MM.1S (cell line): Measurements from ENCODE around the gene MT1F.

Experiments
- DNase-seq: peaks from one replicate; pipeline ENCODE4 v3.0.0-alpha.2; 2015
- H2AFZ ChIP-seq: fragments of 300-600 bp; sonication (generic); 2 replicates; pipeline ENCODE4 v1.6.0; 2016; ENCODE audit warnings: antibody characterized with exemption, low read length
- H3F3A ChIP-seq: fragments of 300-600 bp; sonication (generic); 2 replicates; pipeline ENCODE4 v1.6.1; 2016; ENCODE audit warnings: mild to moderate bottlenecking, antibody characterized with exemption, low read length, moderate library complexity, mixed read lengths; ENCODE audit not compliant: insufficient read depth
- H3K27ac ChIP-seq: fragments of 300-600 bp; sonication (generic); 2 replicates; pipeline ENCODE4 v1.5.1; 2016; ENCODE audit warnings: mild to moderate bottlenecking, low read length
- H3K27me3 ChIP-seq: fragments of 300-600 bp; sonication (generic); replicated peaks from 2 replicates; pipeline ENCODE4 v1.6.0; 2016; ENCODE audit warnings: low read length; ENCODE audit not compliant: insufficient read depth
- H3K36me3 ChIP-seq: fragments of 300-600 bp; sonication (generic); replicated peaks from 2 replicates; pipeline ENCODE4 v1.6.1; 2016; ENCODE audit warnings: mild to moderate bottlenecking, low read length, mixed read lengths; ENCODE audit not compliant: insufficient read depth
- H3K4me1 ChIP-seq: fragments of 300-600 bp; sonication (generic); 2 replicates; pipeline ENCODE4 v1.6.1; 2016; ENCODE audit warnings: low read length, mixed read lengths
- H3K4me2 ChIP-seq: fragments of 300-600 bp; sonication (generic); 2 replicates; pipeline ENCODE4 v1.6.0; 2016; ENCODE audit warnings: low read depth, low read length
- H3K4me3 ChIP-seq: fragments of 300-600 bp; sonication (generic); 2 replicates; pipeline ENCODE4 v1.5.1; 2016; ENCODE audit warnings: low read length, mixed read lengths
- H3K79me2 ChIP-seq: fragments of 300-600 bp; sonication (generic); 2 replicates; pipeline ENCODE4 v1.6.1; 2016; ENCODE audit warnings: mixed run types, low read length, mixed read lengths
- H3K9ac ChIP-seq: fragments of 300-600 bp; sonication (generic); 2 replicates; pipeline ENCODE4 v1.6.1; 2016; ENCODE audit warnings: low read length, mixed read lengths
- H3K9me2 ChIP-seq: fragments of 300-600 bp; sonication (generic); replicated peaks from 2 replicates; pipeline ENCODE4 v1.6.1; 2016; ENCODE audit warnings: mild to moderate bottlenecking, low read length, mixed read lengths; ENCODE audit not compliant: insufficient read depth
- H3K9me3 ChIP-seq: fragments of 300-600 bp; sonication (generic); replicated peaks from 2 replicates; pipeline ENCODE4 v1.6.1; 2016; ENCODE audit warnings: mild to moderate bottlenecking, low read length, mixed read lengths; ENCODE audit not compliant: insufficient read depth
- H4K20me1 ChIP-seq: fragments of 300-600 bp; sonication (generic); 2 replicates; pipeline ENCODE4 v1.6.1; 2016; ENCODE audit warnings: mild to moderate bottlenecking, low read length, moderate library complexity, mixed read lengths; ENCODE audit not compliant: insufficient read depth
- CTCF ChIP-seq: fragments of 300-600 bp; sonication (generic); IDR thresholded peaks from 2 replicates; pipeline ENCODE4 v1.5.1; 2016; ENCODE audit warnings: antibody characterized with exemption, low read length, mixed read lengths
- EZH2 ChIP-seq: fragments of 300-600 bp; sonication (generic); optimal IDR thresholded peaks from 2 replicates; pipeline ENCODE3; 2017; ENCODE audit warnings: low read depth, mild to moderate bottlenecking, antibody characterized with exemption, low read length, mixed read lengths
- EZH2phosphoT487 ChIP-seq: fragments of 300-600 bp; sonication (generic); IDR thresholded peaks from 2 replicates; pipeline ENCODE4 v1.6.1; 2018; ENCODE audit warnings: antibody characterized with exemption, low read length

MT1F gene

DNA sequence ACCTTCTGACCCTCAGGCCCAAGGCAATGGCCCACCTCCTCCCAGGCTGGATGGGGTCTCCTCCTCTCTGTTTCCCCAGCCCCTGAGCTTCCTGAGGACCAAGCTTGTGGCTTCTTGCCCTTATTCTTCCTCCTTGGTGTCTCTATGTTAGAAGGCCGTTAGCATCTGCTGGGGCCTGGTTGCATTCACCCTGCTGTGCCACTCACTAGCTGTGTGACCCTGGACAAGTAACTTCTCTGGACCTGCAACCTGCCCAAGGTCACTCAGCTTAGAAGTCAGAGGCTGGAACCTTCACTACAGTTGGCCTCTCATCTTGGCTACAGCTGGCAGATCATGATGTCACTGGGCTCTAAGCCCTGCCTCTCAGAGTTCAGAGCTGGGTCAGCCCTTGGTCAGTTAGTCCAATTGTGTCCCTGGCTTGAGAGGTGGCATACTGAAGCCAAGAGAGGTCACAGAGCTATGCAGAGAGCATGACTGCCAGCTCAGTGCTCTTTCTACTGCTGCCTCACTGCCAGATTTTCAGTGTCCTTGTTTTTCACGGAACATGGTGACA is 46.4 kb upstream of the MT1F start:
- Histone ChIP-seq H3K27me3 (peaks cover 17% of the 10 kb centered on the region), H3K79me2 (no peaks in the 10 kb centered on the region), H3K9me3 (no peaks in the 10 kb centered on the region), H3K4me1 (peaks cover 19% of the 10 kb centered on the region), H3K36me3 (no peaks in the 10 kb centered on the region), H3K4me2 (no peak overlapping the region), H4K20me1 (no peaks in the 10 kb centered on the region), H3K4me3 (no peak overlapping the region), H2AFZ (no peak overlapping the region), H3F3A (peaks cover 16% of the 10 kb centered on the region), H3K27ac (no peak overlapping the region), H3K9me2 (no peaks in the 10 kb centered on the region), H3K9ac (no peak overlapping the region)
- TF ChIP-seq EZH2phosphoT487 (no peak), CTCF (no peak), EZH2 (no peak)
- no peak for DNase-seq

DNA sequence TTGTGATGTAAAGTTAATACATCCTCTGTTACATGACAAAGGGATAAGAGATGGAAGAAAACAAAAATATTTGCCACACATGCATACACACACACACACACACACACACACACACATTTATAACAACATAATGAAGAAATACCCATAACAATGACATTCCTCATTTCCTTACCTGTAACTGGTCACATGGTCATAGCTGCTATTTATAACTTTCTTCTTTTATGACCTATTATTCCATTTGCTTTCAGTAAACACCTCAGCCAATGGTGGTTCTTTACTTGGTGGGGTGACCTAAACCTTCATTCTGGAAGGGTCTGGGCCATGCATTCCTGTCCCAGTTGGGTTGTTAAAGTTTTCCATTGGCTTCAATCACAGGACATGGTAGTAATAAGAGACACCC is 44.1 kb upstream of the MT1F start:
- Histone ChIP-seq H3K36me3 (no peaks in the 10 kb centered on the region), H3F3A (peaks cover 13% of the 10 kb centered on the region), H3K27me3 (peaks cover 40% of the 10 kb centered on the region)

DNA sequence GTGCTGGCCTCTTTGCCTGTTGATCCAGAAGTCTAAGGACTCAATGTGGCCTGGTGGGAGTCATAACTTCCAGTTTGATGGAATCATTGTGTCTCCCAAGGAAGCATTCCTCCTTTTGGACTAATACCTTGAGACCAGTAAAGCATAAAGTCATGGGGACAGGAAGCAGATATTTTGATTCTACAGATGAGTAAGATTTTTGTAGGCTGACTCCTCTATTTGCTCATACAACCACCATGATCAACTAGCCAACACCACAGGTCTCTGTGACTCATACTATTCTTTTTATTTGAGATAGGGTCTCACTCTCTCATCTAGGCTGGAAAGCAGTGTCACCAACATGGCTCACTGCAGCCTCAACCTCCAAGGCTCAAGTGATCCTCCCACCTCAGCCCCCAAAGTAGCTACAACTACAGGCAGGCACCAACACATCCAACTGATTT is 43.2 kb upstream of the MT1F start:
- H3F3A ChIP-seq = peaks cover 4% of the 10 kb centered on the region; the same call in 1 of the 2 replicates
- no peak overlapping the region for H3K9ac ChIP-seq
- no peak overlapping the region for H3K4me3 ChIP-seq
- H3K36me3 ChIP-seq = no peaks in the 10 kb centered on the region
- no peak overlapping the region for H2AFZ ChIP-seq
- peaks cover 12% of the 10 kb centered on the region; the same call in 1 of the 2 replicates for H3K4me1 ChIP-seq
- no peaks in the 10 kb centered on the region for H3K9me2 ChIP-seq
- no peaks in the 10 kb centered on the region for H3K79me2 ChIP-seq
- no peaks in the 10 kb centered on the region for H3K9me3 ChIP-seq
- H3K27ac ChIP-seq = no peak overlapping the region
- DNase-seq = no peak
- no peak for TF ChIP-seq CTCF
- no peak for TF ChIP-seq EZH2
- TF ChIP-seq EZH2phosphoT487 = no peak
- no peak overlapping the region for H3K4me2 ChIP-seq
- H4K20me1 ChIP-seq = no peaks in the 10 kb centered on the region
- H3K27me3 ChIP-seq = peaks cover 47% of the 10 kb centered on the region

More for the DNA sequence above, 44.1 kb upstream of the MT1F start:
- DNase-seq = no peak
- no peak overlapping the region for H3K4me2 ChIP-seq
- H3K9me2 ChIP-seq = no peaks in the 10 kb centered on the region
- H4K20me1 ChIP-seq = no peaks in the 10 kb centered on the region
- no peaks in the 10 kb centered on the region for H3K9me3 ChIP-seq
- H3K9ac ChIP-seq = no peak overlapping the region
- TF ChIP-seq EZH2phosphoT487 (no peak), CTCF (no peak), EZH2 (no peak)
- no peak overlapping the region for H3K27ac ChIP-seq
- no peaks in the 10 kb centered on the region for H3K79me2 ChIP-seq
- no peak overlapping the region for H2AFZ ChIP-seq
- no peak overlapping the region for H3K4me3 ChIP-seq
- peaks cover 19% of the 10 kb centered on the region for H3K4me1 ChIP-seq
